Subcutaneous abdominal adipose tissue (tissue), 5 donors: Measurements from ENCODE around the gene RIPPLY1.
"Not testable (repeated sequence)": the region's sequence is repeated elsewhere in the genome, so short reads cannot be mapped to it uniquely, and the experiment has no call there.

Experiments used
- H3K27ac ChIP-seq: one replicate; pipeline ENCODE4 v1.7.0; 2013; ENCODE audit warnings: low read depth, mild to moderate bottlenecking, inconsistent platforms, low read length, moderate library complexity
- H3K27me3 ChIP-seq, 5 donors: one replicate each; pipeline ENCODE4 v1.7.0; 2013; ENCODE audit warnings: low read length in 5 of 5, inconsistent platforms in 1 of 5; ENCODE audit not compliant: control insufficient read depth in 5 of 5, insufficient read depth in 4 of 5
- H3K36me3 ChIP-seq, 5 donors: one replicate each; pipeline ENCODE4 v1.7.0; 2013; ENCODE audit warnings: low read length in 5 of 5; ENCODE audit not compliant: control insufficient read depth in 5 of 5, insufficient read depth in 5 of 5
- H3K4me1 ChIP-seq, 5 donors: one replicate each; pipeline ENCODE4 v1.7.0; 2013; ENCODE audit warnings: low read length in 5 of 5, mild to moderate bottlenecking in 3 of 5, moderate library complexity in 1 of 5; ENCODE audit not compliant: control insufficient read depth in 5 of 5, insufficient read depth in 5 of 5
- H3K4me3 ChIP-seq, 5 donors: one replicate each; pipeline ENCODE4 v1.7.0; 2013; ENCODE audit warnings: low read length in 5 of 5, low read depth in 1 of 5
- H3K9ac ChIP-seq, 5 donors: one replicate each; pipeline ENCODE4 v1.7.0; 2013; ENCODE audit warnings: low read length in 5 of 5, mild to moderate bottlenecking in 4 of 5, moderate library complexity in 3 of 5
- H3K9me3 ChIP-seq, 5 donors: one replicate each; pipeline ENCODE4 v1.7.0; 2013; ENCODE audit warnings: low read length in 5 of 5; ENCODE audit not compliant: control insufficient read depth in 5 of 5
- donor health status: healthy.
- donor health status: healthy.
- donor health status: healthy.
- donor health status: healthy.
- donor health status: healthy.

Gene RIPPLY1

DNA sequence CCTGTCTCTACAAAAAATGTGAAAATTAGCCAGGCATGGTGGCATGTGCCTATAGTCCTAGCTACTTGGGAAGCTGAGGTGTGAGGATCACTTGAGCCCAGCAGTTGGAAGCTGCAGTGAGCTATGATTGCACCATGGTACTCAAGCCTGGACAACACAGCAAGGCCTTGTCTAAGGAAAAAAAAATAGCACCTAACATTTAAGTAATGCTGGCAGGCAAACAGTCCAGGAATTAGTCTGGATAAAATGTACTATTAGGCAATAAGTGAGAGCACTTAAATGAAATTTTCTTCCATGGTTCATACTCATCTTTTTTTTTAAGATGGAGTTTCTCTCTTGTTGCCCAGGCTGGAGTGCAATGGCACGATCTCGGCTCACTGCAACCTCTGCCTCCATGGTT is 30.3 kb downstream of the RIPPLY1 start:
- not testable (repeated sequence) for H3K9ac ChIP-seq, H3K36me3 ChIP-seq, H3K4me1 ChIP-seq, H3K4me3 ChIP-seq, H3K27me3 ChIP-seq, H3K9me3 ChIP-seq, H3K27ac ChIP-seq

DNA sequence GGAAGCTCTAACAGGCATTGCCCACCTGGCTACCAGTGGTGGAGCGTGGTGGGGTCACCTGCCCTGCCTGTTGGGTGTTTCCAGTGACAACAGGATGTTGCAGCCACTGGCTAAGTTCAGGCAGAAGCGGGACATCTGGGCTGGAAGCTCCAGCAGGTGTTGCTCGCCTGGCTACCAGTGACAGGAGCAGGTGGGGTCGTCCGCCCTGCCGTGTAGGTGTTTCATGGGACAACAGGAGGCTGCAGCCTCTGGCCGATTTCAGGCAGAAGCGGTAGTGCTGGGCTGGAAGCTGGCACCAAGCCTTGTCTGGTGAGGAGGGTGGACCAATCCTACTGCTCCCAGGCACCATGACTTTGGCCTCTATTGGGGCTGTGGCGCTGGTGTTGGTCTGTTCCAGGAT is 39.4 kb downstream of the RIPPLY1 start:
- no peaks in the 10 kb centered on the region for H3K36me3 ChIP-seq
- H3K4me1 ChIP-seq: no peaks in the 10 kb centered on the region
- H3K9me3 ChIP-seq: peaks cover 0 to 6% (median 3%) of the 10 kb centered on the region in 5 donors
- peaks cover 7 to 16% (median 9%) of the 10 kb centered on the region in 5 donors for H3K27me3 ChIP-seq
- no peak overlapping the region for H3K9ac ChIP-seq
- no peak overlapping the region for H3K27ac ChIP-seq
- no peak overlapping the region for H3K4me3 ChIP-seq

DNA sequence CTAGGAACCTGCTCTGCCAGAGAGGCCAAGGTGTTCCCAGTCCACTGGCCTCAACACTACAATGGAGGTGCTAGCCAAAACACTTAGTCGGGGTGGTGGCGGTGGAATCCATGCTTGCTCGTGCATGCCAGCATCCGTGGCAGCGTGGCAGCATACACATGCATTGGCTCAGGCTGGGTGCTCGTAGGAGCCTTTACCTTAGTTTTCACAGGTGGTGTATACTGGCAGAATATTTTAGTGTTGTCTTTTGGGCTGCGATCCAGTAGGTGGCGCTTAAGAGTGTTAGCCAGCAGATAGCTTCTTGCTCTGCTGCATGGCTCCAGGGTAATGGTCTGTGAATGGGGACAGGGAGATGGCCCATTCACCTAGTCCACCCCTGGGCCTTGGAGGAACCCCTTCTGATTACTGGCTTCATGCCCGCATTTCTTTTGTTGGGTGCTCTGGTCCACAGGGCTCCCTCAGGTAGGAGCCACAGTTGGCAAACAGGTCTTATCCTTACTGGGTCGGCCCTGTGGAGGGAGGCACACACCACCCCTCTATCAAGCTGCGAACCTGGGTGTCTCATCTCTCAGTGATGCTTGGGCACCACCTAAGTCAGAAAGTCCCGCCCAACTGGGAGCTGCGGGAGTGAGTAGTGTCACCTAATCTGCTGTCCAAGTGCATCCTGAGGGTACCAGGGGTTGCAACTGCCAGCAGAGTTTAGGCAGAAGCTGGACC is 40.0 kb downstream of the RIPPLY1 start:
- Histone ChIP-seq H3K9me3 (peaks cover 0 to 7% (median 4%) of the 10 kb centered on the region in 5 donors), H3K27ac (no peak overlapping the region), H3K27me3 (peaks cover 7 to 16% (median 9%) of the 10 kb centered on the region in 5 donors), H3K36me3 (no peaks in the 10 kb centered on the region), H3K4me1 (no peaks in the 10 kb centered on the region), H3K9ac (no peak overlapping the region), H3K4me3 (no peak overlapping the region)
